Kidney (tissue), 14 donors: ENCODE results near the gene TNS2. TPM values are rescaled to one million over a fixed set of nuclear protein-coding genes. Genes with fewer than 3 reads are reported as not detected.

Experiments
- DNase-seq, 5 donors: peaks; one replicate each; pipeline ENCODE4 v3.0.0-alpha.2; 2013 to 2020
- FAIRE-seq: peaks from 2 replicates; lab custom pipeline; 2012; peaks lifted over from hg19 to GRCh38; lab: Jason Lieb, UNC
- H3K27ac ChIP-seq, 2 donors: one replicate each; pipeline ENCODE4 v1.7.0; 2013; ENCODE audit warnings: low read depth in 2 of 2, low read length in 2 of 2, inconsistent platforms in 1 of 2
- H3K27me3 ChIP-seq: one replicate; pipeline ENCODE4 v1.7.1; 2013; ENCODE audit warnings: low read length, inconsistent platforms; ENCODE audit not compliant: control insufficient read depth, insufficient read depth
- H3K36me3 ChIP-seq, 3 donors: one replicate each; pipeline versions ENCODE4 v1.7.0 to v1.7.1; 2013; ENCODE audit warnings: low read length in 3 of 3, control low read depth in 1 of 3, inconsistent platforms in 1 of 3; ENCODE audit not compliant: insufficient read depth in 3 of 3, control insufficient read depth in 2 of 3
- H3K4me1 ChIP-seq, 3 donors: one replicate each; pipeline versions ENCODE4 v1.7.0 to v1.7.1; 2013; ENCODE audit warnings: low read length in 3 of 3, inconsistent platforms in 1 of 3, low read depth in 1 of 3; ENCODE audit not compliant: control insufficient read depth in 2 of 3, insufficient read depth in 2 of 3
- H3K4me3 ChIP-seq, 3 donors: one replicate each; pipeline versions ENCODE4 v1.7.0 to v1.8.1; 2013; ENCODE audit warnings: low read length in 3 of 3, control low read depth in 1 of 3, inconsistent platforms in 1 of 3
- H3K9ac ChIP-seq, 3 donors: one replicate each; pipeline versions ENCODE4 v1.7.0 to v1.7.1; 2013; ENCODE audit warnings: low read length in 3 of 3, control low read depth in 1 of 3, inconsistent platforms in 1 of 3
- H3K9me3 ChIP-seq, 3 donors: one replicate each; pipeline versions ENCODE4 v1.7.0 to v1.7.1; 2013; ENCODE audit warnings: low read length in 3 of 3, control low read depth in 1 of 3, inconsistent platforms in 1 of 3; ENCODE audit not compliant: control insufficient read depth in 2 of 3, insufficient read depth in 1 of 3
- intact Hi-C: fragments of 100-400 bp; cut with DNase I; formaldehyde crosslinking; loops from one replicate; pipeline ENCODE4 v1.11.1; 2022
- polyA plus RNA-seq: library from polyadenylated mRNA; stranded (reverse); fragments of 350-450 nt; fragmentation: Illumina TruSeq; extraction: RNeasy Lipid Tissue Mini Kit (QIAGEN cat#74804); gene quantifications from one replicate; pipeline ENCODE4 v1.2.3, GENCODE V29; 2014; ENCODE audit warnings: low read depth, low replicate concordance; ENCODE audit not compliant: insufficient read depth
- total RNA-seq: library from RNA; stranded (reverse); fragmentation: NEBNext Ultra II Directional; extraction: Animal tissue kit (Norgen Biotek cat#: 25700); gene quantifications from one replicate; pipeline ENCODE4 v1.2.1, GENCODE V29; 2021
- TF ChIP-seq, protein P1 (sequence below): IDR thresholded peaks from 3 replicates; pipeline ENCODE4 v1.5.1; 2012; ENCODE audit warnings: mild to moderate bottlenecking, moderate library complexity, borderline replicate concordance; ENCODE audit not compliant: insufficient read depth; ENCODE audit errors: extremely low read depth
- donor health status: control.
- donor health status: control.
- donor health status: control.
- donor health status: control.
- donor health status: control.
- donor health status: DM: yes; HTN: yes; CAD: no.
- donor health status: Normal renal cell carcinoma (clear cell type).

Gene TNS2
- total and polyA plus RNA-seq, 2 donors from 2014 or later, result 90.1 to 179 TPM

DNA sequence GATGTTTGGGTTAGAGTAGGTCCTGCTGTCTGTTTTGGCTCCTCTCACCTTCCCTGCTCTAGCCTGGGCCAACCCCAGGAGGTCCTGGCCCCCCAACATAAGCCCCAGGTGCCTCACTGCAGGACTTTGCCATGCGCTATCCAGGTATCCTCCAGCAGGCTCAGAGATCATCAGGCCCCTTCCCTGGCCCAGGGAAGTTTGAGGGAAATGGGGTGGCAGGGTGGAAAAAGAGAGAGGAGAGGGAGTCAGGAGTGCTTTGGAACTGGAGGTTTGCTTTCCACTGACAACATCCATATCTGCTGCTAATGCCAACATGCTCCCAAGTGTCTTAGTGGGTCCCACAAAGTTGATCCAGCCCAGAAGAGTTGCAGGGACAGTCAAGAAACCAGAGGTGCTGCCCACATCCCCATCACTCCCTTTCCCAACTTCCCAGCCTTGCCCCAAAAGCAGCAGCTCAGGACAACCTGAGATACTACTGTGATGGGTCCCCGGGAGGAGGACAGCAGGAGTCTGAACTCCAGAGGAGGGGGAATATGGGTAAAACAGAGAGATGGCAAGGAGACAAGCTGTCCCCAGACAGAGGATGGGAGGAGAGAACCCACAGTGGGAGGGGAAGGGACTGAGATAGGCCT lies 677 bp downstream of the TNS2 start:
- Histone ChIP-seq H3K4me3 (peak overlapping the region; percentile 61 to 84 (median 79)), H3K36me3 (peaks cover 0 to 12% (median 3%) of the 10 kb centered on the region in 3 donors), H3K27ac (peak overlapping the region; percentile 99), H3K27me3 (no peaks in the 10 kb centered on the region), H3K9me3 (no peaks in the 10 kb centered on the region), H3K4me1 (peaks cover 16 to 78% (median 62%) of the 10 kb centered on the region in 3 donors), H3K9ac (peak overlapping the region; percentile 53 to 97 (median 93))
- FAIRE-seq, result no peak
- DNase-seq, result no peak
- TF ChIP-seq, protein P1, sequence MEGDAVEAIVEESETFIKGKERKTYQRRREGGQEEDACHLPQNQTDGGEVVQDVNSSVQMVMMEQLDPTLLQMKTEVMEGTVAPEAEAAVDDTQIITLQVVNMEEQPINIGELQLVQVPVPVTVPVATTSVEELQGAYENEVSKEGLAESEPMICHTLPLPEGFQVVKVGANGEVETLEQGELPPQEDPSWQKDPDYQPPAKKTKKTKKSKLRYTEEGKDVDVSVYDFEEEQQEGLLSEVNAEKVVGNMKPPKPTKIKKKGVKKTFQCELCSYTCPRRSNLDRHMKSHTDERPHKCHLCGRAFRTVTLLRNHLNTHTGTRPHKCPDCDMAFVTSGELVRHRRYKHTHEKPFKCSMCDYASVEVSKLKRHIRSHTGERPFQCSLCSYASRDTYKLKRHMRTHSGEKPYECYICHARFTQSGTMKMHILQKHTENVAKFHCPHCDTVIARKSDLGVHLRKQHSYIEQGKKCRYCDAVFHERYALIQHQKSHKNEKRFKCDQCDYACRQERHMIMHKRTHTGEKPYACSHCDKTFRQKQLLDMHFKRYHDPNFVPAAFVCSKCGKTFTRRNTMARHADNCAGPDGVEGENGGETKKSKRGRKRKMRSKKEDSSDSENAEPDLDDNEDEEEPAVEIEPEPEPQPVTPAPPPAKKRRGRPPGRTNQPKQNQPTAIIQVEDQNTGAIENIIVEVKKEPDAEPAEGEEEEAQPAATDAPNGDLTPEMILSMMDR, result no peak
- intact Hi-C loops, result no loop called here

- FAIRE-seq (no peak), DNase-seq (peak; percentile 79 to 95 (median 87))
- peaks cover 0 to 13% (median 4%) of the 10 kb centered on the region in 3 donors for H3K36me3 ChIP-seq
- intact Hi-C loops, result no loop called here
- H3K4me1 ChIP-seq, result peaks cover 13 to 73% (median 57%) of the 10 kb centered on the region in 3 donors
- peak overlapping the region; percentile 99 for H3K27ac ChIP-seq
- peak overlapping the region in 2 of 3 donors; percentile 93 to 97 for H3K9ac ChIP-seq
- H3K9me3 ChIP-seq, result no peaks in the 10 kb centered on the region
- TF ChIP-seq, protein P1, result peak; percentile 23
- no peaks in the 10 kb centered on the region for H3K27me3 ChIP-seq
- H3K4me3 ChIP-seq, result peak overlapping the region; percentile 61 to 84 (median 79)
Measured at GRCh38 chr12:53051058-53051880, 1.4 kb downstream of the TNS2 start.

- Histone ChIP-seq H3K36me3 (peaks cover 0 to 18% (median 6%) of the 10 kb centered on the region in 3 donors), H3K9me3 (no peaks in the 10 kb centered on the region), H3K27ac (peak overlapping the region; percentile 99), H3K4me3 (peak overlapping the region; percentile 21 to 84 (median 79)), H3K9ac (peak overlapping the region in 2 of 3 donors; percentile 44 to 97), H3K4me1 (peaks cover 13 to 68% (median 53%) of the 10 kb centered on the region in 3 donors), H3K27me3 (no peaks in the 10 kb centered on the region)
- TF ChIP-seq, protein P1, result no peak
- DNase-seq, result no peak
- intact Hi-C loops, result no loop called here
- no peak for FAIRE-seq
Measured at GRCh38 chr12:53051881-53052412, 2.1 kb downstream of the TNS2 start.
